GM10847 (cell line): ENCODE measurements around the gene AGRN.

Source experiments
- POLR2A ChIP-seq: IDR thresholded peaks from 2 replicates; pipeline ENCODE4 v1.6.1; 2011; ENCODE audit not compliant: insufficient read length; ENCODE audit errors: extremely low read depth

AGRN gene

DNA sequence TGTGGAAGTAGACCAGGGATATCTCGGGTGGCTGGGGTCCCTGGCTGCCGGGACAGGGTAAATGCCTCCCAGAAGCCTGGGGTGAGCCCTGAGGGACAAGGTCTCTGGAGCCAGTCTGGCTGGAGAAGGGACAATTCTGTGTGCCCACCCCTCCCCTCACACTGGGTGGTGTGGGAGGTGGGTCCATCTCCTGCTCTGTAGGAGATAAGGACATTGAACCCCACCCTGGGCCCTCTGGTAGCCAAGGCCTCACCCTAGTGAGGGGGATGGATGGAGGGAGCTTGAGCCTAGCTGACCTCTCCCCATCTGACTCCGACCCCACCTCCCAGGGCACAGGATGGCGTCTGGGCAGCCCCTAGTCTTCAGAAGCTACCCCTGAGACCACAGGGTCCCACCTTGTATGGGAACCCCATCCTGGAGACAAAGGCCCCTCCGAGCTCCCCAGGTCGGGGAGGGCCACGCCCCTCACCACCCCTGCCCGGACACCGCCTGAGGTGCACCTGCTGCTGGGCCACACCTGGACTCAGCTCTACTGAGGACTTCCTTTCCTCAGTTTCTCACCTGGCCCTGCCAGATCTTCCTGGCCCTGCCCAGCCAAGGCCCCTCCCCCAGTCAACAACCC lies 4.3 kb downstream of the AGRN start:
- no peak for TF ChIP-seq POLR2A

DNA sequence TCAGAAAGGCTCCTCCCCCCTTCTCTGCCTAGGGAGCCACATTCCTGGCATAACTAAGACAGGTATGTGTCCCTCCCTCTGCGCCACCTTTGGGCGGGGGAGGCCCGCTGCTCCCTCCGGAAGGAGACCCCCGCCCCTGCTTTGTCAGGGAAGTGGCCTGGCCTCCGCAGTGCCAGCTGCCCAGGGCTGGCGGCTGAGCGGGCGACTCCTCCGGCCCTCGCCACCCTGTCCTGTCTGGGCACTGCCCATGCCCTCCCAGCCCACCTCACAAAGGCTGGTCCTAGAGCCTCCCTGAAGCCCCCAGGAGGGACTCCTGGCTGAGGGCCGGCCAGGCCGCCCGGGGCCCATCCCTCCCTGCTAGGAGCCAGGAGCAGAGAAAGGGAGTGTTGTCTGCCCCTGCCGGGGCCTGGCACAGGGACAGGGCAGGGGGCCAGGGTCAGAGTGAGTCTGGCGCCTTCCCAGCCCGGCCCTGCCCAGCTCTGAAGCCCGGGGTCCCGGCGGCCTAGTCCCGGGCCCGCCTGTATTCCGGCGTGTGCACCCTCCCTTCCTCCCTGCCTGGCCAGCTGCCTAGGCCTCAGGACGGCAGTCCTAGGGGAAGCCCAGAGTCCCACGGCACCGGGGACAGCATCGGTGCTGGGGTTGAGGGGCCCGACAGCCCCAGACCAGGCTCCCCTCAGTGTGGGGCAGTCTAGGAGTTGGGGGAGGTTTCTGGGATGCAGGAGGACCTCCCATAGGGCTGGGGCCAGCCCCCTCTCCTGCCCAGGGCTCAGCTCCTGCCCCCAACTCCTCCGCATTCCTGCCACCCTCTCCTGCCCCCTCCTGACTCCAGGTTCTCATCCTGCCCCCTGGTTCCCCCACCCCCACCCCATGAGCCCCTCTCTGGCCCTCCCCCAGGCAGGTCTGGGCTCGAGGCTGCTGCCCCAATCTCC lies 5.1 kb downstream of the AGRN start:
- TF ChIP-seq POLR2A, result no peak

DNA sequence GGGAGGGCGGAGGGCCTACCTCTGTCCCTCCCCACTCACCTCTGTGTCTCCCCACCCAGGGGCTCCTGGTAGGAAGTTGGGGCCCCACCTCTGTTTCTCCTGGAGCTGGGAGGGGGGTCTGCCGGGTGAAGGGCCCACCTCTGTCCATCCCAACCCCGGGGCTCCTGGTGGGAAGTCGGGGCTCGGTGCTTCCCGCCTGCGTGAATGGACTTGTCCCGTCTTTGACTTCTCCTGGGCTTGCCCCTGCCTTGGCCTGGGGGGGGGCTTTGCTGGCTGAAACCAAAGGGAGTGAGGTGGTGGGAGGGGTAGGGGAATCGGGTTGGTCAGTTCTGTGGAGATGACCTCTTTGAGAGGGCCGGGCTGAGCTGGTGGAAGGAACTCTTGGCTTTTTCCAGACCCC lies 5.8 kb downstream of the AGRN start:
- no peak for TF ChIP-seq POLR2A

DNA sequence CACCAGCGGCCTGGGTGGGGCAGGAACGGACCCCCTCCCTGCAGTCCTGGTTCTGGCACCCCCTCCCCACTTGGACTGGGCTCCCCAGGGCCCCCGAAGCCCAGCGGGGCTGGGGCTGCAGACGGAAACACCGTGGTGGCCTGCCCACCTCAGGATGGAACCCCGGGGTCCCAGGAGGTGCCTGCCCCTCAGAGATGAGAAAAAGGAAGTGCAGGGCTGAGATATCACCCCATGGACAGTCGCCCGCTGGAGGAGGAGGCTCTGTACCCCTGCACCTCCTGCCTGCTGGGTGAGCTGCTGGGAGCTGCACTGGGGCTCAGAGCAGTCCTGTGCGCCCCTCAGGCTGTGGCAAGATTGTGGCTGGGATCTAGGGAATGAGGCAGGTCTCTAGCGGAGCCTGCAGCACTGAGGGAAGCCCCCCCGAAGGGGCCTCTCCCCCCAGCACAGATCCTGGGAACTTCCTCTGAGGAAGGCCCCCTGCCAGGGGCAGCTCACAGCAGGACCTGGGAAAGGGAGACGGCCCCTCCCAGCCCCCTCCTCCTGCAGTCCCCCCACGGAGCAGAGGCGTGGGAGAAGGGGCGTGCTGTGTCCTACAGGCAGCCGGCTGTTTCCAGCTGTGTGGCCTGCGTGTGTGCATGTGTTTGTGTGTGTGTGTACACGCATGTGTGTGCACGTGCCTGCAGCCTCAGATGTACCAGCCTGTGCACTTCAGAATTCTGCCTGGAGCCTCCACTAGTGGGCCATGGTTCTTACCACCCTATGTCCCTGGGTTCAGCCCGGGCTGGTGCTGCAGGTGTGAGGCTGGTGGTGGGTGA lies 6.9 kb downstream of the AGRN start:
- no peak for TF ChIP-seq POLR2A

DNA sequence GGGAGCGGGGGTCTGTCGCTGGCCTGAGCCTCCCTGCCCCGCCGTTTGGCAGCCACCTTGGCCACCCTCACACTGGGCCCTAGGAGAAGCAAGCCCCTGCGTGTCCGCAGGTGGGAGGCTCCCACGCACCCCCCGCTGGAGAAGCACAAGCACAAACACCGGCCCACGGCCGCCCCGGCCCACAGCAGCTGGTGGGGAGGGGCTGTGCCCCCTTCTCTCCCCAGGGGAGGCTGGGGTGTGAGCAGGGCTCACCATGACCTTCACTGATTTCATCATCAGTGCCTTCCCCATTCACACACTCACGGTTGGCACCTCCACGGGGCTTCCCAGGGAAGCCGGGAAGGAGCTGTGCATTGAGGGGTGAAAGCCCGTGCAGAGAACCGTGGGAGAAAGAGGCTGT lies 7.9 kb downstream of the AGRN start:
- no peak for TF ChIP-seq POLR2A

DNA sequence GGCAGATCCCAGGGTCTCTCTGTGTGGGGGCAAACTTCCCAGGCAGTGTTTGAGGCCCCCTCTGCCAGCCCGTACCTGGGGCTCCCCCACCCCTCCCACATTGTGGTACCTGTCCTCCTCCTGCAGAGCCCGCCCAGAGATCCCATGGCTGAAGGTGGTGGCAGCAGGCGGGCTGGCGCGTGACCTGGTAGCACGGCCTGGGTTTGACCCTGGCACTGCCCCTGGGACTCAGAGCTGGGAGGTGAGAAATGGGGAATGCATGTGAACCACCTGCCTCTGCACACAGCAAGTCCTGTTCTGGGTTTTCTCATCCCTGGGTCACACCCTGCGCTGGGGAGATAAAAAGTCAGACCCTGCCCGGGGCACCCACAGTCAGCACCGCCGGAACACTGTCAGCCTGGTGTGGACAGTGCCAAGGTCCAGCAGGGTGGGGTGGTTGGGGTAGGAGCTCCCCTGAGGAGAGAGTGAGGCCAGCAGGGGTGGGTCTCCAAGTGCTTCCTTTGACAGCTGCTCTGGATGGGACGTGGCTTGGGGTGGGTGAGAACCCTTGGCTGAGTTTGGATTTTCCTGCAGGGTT lies 11.8 kb downstream of the AGRN start:
- TF ChIP-seq POLR2A, result no peak

DNA sequence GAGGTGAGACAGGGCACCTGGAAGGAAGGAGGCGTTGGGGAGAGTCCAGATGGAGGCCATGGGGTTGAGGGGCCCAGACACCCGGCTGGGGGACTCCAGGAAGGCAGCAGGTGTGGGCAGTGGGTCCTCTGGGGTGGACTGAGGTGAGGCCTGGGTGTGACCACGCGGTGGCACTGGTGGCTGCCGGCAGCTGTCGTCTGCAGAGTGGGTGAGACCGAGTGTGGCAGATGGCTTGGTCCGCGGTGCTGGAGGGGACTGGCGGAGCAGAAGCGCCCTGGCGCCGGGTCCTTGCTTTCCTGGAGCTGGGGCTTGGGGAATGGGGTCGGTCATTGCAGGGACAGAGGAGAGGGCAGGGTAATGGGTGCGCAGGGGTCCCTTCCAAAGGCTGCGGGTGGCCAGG lies 12.5 kb downstream of the AGRN start:
- no peak for TF ChIP-seq POLR2A

DNA sequence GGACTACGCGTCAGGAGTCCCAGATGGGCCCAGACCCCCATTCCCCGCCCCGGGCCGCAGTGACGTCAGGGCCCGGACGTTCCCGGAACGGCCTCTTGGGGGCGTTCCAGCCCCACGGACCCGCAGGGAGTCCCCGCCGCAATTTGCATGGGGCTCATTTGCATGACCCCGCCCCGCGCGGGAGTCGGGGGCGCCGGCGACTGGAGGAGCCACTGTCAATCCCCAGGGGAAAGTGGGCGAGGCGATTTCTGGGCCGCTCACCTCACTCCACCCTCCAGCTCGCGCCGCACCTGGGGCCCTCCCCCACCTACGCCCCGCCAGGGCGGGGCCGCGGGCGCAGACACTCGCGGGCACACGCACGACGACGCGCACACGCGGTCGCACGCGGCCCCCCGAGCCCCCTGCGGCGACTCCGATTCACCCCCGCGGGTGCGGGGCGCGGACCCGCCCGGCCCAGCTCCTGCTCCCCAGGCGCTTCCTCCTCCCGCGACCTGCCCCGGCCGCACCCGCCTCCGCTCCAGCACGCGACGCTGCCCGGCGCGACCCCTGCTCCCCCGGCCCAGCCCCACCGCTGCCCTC lies 13.2 kb downstream of the AGRN start:
- TF ChIP-seq POLR2A, result no peak

DNA sequence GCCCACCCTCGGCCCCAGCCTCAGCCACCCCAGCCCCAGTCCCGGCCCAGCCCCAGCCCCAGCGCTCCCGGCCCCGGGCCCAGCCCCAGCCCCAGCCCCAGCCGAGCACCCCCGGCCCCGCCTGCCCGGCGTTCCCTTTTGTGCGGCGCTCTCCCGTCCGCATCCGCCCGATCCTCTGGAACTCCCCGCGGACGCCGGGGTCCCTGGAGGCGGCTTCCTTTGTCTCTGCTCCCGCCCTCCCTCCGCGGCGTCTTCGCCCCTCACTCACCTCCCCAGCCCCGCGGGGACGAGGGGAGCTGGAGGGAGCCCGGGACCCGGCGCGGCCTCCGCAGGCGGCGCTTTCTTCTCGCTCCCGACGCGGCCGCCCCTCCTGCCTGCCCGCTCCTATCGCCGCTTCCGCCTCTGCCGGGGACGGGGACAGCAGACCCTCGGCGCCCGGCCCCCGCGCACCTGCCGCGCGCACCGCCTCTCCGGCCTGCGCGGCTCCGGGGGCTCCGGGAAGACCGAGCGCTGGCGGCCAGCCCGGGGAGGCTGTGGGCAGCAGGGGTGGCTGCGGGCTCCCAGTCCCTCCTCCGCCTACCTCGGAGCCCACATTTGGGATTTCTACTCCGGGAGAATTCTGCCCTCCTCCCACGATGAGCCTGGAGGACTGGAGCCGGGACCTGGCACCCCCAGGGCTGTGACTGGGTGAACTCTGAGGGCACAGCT lies 14.0 kb downstream of the AGRN start:
- TF ChIP-seq POLR2A, result no peak

DNA sequence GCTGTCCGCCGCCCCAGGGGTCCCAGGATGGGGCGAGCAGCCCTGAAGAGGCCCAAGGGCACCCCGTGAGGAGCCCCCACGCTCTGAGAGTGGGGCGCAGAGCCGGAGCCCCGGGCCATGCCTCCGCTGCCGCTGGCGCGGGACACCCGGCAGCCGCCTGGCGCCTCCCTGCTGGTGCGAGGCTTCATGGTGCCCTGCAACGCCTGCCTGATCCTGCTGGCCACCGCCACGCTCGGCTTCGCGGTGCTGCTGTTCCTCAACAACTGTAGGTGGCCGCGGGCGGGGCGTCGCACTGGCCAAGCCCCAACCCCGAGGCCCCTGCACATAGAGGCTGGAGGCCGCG lies 14.5 kb downstream of the AGRN start:
- no peak for TF ChIP-seq POLR2A

DNA sequence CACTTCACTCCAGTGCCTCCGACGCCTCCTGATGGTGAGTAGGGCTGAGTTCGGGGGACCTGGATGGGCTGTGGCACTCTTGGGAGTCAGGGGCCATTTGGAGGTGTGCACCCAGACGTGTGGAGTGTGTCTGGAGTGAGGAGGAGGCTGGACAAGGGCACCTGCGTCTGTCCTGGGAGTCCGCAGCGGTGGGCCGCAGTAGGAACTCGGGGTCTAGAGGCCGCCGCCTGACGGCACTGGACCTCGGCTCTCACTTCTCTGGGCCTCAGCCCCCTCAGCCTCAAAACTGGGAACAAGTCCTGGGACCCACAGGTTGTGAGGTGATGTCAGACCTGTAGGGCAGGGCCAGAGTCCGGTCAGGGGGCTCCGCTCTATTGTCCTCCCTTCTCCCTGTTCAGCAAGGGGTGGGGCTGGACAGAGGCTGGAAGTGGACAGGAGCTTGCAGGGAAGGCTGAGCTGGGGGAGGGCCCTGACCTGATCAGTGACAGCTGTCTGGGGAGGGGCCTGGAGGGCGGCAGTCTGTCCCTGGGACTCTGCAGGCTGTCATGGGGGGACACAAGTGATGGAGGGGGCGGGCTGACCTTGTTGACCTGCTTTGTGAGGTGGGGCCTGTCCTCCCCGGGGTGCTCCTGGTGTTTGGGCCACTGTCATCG lies 15.5 kb downstream of the AGRN start:
- TF ChIP-seq POLR2A, result no peak

DNA sequence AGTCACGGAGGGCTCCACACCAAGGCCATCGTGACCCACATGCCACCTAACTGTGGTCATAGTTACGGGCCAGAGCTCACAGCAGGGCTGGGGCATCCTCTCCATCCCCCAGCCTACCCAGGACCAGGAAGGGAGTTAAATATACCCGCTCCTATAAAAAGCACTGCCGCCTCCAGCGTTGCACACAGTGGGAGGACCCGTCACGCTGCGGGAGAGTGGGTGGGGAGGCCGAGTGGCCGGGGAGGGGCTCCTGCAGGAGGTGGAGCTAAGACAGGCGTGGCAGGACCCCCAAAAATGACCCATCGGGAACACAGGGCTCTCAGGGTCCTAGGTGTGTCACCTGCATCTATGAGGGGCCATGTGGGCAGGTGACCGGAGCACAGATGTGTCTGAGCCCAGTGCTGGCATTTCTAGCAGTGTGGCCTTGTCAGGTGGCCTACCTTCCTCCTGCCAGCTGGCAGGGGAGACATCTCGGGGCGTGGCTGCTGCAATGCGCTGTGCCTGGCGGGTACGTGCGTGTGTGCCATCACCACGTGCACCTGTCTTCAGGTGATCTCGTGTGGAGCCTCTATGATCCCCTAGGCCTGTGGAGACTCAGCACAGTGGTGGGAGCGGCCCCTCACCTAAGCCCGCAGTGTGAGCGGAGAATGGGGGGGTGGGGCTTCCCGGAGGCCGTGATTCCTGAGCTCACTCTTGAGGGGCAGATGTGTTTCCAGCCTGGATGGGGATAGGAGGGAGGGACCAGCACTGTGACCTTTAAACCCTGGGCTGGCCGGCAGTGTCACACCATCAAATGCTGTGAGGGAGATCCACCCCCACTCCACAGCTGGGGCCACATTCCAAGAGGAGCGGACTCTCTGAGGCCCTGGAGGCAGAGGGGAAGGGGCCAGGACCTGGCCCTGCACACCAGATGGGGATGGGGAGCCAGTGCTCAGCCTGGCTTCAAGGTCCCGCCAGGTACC lies 17.7 kb downstream of the AGRN start:
- no peak for TF ChIP-seq POLR2A

DNA sequence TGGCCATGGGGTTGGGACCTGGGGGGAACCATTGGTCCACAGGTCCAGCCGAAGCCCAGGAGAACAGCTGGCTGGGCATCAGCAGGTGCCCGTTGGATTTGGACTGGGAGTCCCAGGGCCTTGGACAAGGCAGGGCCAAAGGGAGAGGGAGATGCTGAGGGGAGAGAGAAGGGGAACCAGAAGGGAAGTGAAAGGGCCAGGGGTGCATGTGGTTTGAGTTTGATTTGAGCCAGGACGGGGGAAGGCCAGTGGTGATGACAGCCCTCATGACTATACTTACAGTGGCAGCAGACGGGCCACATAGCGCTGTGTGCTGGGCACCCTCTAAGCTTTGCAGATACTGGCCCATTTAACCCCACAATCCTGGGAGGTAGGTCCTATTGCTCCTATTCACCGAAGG lies 18.8 kb downstream of the AGRN start:
- TF ChIP-seq POLR2A, result no peak

DNA sequence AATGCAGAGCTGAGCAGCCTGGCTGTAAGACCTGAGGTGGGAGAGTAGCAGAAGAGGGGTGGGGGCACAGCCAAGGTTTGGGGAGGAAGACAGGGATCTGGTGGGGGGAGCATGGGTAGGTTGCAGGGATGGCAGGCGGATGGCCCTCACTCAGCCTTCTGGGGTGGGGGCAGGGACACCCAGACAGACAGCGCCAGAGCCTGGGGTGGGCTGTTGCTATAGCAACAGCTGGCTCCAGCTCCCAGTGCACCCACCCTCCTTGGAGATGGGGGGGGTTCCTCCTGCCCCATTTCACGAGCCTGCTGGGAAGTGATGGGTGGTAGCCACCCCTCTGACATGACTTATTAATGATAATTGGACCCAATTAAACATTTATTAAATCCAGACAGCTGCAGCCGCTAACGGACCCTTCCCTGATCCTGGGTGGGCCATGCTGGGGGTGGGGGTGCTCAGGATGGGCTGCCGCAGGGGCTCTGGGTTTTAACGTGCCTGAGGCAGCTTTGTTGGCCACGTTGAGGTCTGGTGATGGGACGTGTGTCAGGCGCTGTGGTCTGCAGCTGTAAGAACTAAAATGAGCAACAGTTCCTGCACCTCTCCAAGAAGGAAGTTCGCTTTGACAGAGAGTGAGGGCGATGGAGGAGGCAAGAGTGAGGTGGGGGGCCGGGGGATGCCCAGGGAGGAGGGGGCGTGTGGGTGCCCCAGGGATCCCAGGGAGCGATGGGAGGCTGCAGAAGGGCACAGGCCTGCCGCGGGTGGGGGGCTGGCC lies 19.4 kb downstream of the AGRN start:
- no peak for TF ChIP-seq POLR2A
